AML-193 (cell line): ENCODE results near the gene ALDH8A1.

Experiments used
- DNase-seq, 2 experiments: peaks; one replicate each; lab custom pipeline; 2025; lab: John Stamatoyannopoulos, UW

The ALDH8A1 gene

DNA sequence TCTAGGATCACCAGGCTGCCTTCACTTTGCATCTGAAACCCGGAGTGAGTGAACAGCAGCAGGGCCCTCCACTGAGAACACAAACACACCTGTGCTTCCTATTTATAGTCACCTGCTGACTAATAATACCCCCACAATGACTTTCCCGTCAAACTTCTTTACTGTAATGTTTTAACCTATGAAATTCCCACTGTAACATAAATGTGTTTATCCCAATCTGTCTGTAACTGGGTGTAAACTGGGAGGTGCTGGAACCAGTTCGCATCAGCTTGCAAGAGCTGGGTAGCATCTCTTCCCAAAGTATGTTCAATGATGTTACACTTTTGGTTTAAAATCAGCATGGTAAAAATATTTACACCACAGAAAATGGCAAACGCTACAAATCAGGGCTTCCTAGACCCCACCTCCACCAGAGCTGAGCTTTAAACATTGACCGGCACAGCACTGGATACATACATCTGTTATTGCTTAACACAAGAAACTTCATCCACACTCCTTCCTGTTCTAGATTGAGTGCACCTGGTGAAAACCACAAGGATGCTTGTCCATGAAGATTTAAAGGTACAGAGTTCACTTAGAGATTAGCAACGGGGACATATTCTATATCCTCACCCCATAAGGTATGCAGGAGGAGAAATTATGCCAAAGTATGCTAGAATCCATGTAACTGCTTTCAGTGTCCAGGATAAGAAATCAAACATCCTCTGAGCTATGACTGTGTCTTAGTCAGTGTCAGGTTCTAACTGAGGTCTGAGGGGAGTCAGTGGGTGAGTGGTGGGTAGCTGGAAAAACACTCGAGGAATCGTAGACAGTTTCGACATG is 79.0 kb downstream of the ALDH8A1 start:
- DNase-seq, result no peak

DNA sequence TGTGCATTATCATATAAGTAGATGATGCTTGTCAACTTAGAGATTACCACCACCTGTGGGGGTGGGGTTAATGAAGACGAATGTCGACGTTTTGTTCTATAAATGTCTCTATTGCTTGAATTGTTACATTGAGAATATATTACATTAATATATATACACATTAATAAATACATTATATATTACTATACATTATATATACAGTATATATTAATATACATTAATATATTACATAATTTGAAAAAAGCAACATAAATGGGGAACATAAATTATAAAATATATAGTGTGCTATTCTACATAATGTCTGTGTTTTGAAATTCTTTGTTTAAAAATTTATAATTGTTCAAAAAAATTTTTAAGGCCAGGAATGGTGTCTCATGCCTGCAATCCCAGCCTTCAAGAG is 81.1 kb downstream of the ALDH8A1 start:
- DNase-seq, result no peak
